Erythroblast (primary cell): ENCODE measurements around the gene HINT2.
A peak's percentile ranks its signal among the peaks of the same experiment; 100 is the strongest.

Experiments used
- DNase-seq, 2 experiments: peaks; one replicate each; lab custom pipeline; 2025; lab: John Stamatoyannopoulos, UW
- GATA1 ChIP-seq: IDR thresholded peaks from 2 replicates; pipeline ENCODE4 v1.6.1; 2011; ENCODE audit warnings: low read depth, mild to moderate bottlenecking, control low read depth, low read length, moderate library complexity
- POLR2A ChIP-seq: IDR thresholded peaks from 2 replicates; pipeline ENCODE4 v1.6.1; 2011; ENCODE audit warnings: mild to moderate bottlenecking, low read length

HINT2 gene

GRCh38 chr9:35792826-35793225 is 22.0 kb downstream of the HINT2 start:
- no peak for TF ChIP-seq GATA1
- TF ChIP-seq POLR2A: no peak
- no peak for DNase-seq

- TF ChIP-seq GATA1 (no peak), POLR2A (no peak)
- DNase-seq: no peak
Observed at GRCh38 chr9:35792024-35792813, 22.6 kb downstream of the HINT2 start.

DNA sequence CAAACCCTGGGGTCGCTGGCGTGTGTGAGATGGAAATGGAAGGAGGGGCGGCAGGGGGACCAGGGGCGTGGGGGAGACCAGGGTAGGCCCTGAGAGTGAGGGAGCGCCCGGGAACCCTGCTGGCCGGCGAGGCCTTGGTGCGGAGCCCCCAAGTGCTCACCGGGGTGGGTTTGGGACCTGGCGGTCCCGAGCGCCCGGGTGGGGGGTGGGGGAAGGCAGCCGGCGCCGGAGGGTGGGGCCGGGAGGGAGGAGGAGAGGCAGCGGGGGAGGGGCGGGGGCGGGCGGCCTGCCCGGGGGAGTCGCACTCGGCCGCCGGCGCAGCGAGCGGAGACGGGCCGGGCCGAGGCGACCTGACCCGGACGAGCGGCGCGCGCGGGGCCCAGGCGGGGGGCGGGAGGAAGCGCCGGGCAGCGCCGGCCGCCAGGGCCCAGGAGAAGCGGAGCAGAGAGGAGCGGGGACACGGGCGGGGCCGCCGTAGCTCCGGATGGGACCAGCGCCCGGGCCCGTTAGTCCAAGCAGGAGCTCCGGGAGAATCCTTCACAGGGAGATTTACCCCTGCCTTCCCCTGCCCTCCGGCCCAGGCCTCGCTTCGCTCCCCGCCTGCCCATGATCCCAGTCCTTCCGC is 23.4 kb downstream of the HINT2 start, which contains the start of gene NPR2:
NPR2 (plus strand) TSS at position 295 of the 625 bp plus-strand sequence. CDS start 818 bp downstream, outside the sequence.
- TF ChIP-seq GATA1 (no peak), POLR2A (no peak)
- no peak for DNase-seq

GRCh38 chr9:35790385-35791296 is 24.2 kb downstream of the HINT2 start:
- TF ChIP-seq GATA1 (no peak), POLR2A (no peak)
- DNase-seq: peak; percentile 69 to 85

DNA sequence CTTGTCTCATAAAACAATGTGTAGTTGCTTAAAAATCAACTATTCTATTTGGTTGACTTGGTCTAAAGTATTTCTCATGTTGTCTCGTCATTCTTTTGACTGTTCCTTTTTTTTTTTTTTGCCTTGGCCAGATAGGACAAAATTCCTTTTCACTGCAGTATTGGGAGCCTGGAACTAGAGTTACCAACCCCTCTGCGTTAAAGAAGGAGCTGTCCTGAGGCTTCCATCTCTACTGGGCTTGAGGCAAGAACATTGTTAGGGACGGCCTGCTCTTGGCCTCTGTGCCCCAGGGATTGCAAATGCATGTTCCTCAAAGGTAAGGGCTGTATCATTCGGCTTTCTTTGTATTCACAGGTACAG is 24.8 kb downstream of the HINT2 start:
- TF ChIP-seq GATA1: no peak
- no peak for TF ChIP-seq POLR2A
- DNase-seq: no peak

GRCh38 chr9:35789541-35789940 is 25.3 kb downstream of the HINT2 start:
- no peak for DNase-seq
- no peak for TF ChIP-seq POLR2A
- TF ChIP-seq GATA1: no peak

DNA sequence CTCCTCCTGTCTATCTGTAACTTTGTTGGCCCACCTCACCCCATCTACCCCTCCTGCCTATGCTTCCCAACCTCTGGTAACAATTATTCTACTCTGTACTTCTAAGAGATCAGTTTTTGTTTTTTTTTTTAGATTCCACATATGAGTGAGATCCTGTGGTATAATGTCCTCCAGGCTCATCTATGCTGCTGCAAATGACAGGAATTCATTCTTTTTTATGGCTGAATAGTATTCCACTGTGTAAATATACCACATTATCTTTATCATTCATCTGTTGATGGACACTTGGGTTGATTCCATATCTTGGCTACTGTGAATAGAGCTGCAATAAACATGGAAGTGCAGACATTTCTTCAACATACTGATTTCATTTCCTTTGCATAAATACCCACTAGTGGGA is 31.4 kb downstream of the HINT2 start:
- TF ChIP-seq POLR2A (no peak), GATA1 (no peak)
- no peak for DNase-seq

DNA sequence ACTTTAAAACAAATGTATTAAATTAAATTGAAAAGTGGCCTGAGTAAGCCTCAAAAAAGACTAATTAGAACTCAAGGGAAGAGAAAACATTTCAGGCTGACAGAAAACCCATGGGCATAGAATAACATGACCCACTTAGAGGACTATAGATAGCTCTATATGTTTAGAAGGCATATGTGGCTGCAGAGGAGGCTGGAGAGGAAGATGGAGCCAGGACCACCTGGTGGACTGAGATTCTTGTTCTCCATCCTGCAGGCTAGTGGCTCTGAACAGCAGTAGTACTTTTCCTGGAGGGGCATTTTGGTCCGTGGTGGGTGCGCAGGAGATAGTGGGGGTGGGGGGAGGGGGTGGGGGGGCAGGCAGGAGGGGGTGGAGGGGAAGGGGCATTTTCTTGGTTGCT is 33.8 kb downstream of the HINT2 start:
- TF ChIP-seq POLR2A: no peak
- TF ChIP-seq GATA1: no peak
- DNase-seq: no peak

GRCh38 chr9:35778496-35778895 is 36.3 kb downstream of the HINT2 start:
- TF ChIP-seq POLR2A (no peak), GATA1 (no peak)
- no peak for DNase-seq

DNA sequence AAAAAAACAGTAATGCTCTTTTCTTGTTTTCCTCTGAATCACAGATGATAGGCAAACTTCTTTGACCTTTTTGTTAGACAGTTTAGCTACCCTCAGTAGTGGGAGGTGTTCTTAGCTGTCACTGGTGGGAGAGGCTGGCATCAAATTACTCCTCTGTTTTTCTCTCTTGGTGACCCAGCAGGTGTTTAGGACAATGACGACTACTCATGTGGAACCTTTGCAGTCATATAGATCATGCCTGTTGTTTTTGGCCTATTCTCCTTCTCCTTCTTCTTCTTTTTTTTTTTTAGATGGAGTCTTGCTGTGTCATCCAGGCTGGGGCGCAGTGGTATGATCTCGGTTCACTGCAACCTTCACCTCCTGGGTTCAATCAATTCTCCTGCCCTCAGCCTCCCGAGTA is 38.8 kb downstream of the HINT2 start:
- TF ChIP-seq POLR2A (no peak), GATA1 (no peak)
- DNase-seq: no peak

GRCh38 chr9:35774907-35775635 is 39.8 kb downstream of the HINT2 start:
- no peak for TF ChIP-seq GATA1
- no peak for TF ChIP-seq POLR2A
- DNase-seq: no peak

GRCh38 chr9:35771943-35772342 is 42.9 kb downstream of the HINT2 start:
- no peak for DNase-seq
- no peak for TF ChIP-seq GATA1
- no peak for TF ChIP-seq POLR2A

DNA sequence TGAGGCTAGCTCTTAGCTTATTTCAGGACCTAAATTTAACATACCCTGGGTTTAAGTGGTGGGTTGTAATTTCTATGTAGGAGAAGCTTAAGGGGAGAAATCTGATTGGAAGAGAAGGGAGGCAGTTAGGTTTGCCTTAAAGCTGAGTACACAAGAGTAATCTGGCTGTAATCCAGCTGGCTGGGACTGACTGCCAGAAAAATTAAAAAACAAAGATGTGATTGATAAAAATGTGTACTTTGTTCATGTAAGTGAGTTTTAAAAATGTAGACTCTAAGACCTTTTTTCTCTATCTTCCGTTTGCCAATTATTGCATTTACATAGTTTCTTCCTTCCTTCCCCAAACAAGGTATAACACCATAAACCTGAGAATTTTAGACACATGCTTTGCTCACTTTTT is 43.3 kb downstream of the HINT2 start:
- peak; percentile 27 to 50 for DNase-seq
- no peak for TF ChIP-seq POLR2A
- TF ChIP-seq GATA1: no peak

DNA sequence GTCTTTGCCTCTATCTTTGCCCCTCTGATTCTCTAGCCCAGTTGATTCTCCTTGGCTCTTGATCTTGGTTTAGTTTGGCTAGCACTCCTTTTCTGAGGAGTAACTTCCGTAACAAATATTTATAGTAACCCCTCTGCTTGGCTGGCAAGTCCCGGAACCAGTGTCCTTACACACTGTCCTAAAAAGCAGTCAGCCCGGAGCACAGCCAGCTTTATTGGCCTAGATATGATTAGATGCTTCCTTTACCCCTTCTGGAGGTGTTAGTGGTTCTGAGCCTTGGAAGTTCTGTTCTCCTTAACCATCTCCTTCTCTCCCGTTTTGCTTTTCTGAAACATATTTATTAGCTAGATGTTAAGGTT is 43.8 kb downstream of the HINT2 start:
- TF ChIP-seq GATA1 (no peak), POLR2A (no peak)
- DNase-seq: no peak
